GM19238 (cell line): Measurements from ENCODE around the gene C1orf50.
"Not testable (repeated sequence)": the region's sequence is repeated elsewhere in the genome, so short reads cannot be mapped to it uniquely, and the experiment has no call there.

Experiments used
- DNase-seq: peaks from one replicate; pipeline ENCODE4 v3.0.0; 2011; ENCODE audit warnings: low spot score; ENCODE audit not compliant: insufficient read length

C1orf50 gene

DNA sequence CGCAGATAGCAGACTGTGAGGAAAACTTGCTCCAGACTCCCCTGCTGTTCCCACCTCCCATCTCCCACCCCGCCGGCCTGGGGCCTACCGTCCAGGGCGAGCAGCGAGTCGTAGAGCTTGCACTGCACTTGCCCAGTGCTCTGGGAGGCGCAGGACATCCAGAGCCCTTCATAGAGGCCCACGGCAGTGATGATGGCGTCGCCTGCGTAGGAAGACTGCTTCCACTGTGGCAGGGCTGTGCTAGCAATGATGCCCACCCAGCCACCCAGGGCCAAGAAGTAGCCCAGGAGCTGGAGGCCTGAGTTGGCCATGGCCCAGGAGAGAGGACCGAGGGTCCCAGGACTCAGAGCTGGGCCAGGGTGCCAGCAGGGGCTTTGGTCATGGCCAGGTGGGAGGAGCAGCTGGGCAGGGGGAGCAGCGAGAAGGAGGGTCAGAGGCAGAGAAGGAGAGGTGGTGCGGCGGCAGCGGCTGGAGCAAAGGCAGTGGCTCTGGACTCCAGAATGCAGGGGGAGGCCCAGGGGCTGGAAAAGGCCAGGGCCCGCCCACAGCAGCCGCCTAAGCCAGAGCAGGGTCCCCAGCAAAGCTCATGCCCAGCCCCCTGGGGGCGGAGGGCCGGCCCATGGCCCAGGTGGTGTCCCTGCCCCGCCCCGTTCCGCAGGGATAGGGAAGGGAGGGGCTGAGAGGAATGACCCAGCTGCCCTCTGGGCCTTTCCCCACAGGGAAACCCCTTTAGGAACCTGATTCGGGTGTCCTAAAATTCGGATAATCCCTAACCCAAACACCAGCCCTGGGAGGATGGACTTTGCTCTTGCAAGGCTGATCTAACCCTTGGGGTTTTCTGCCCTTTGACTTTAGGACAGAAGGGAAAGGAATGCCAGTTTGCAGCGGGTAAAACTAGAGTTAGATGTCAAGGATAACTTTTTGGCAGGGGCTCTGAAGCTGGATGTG, 27.0 kb upstream of the C1orf50 start, which contains the start of gene CLDN19:
Gene CLDN19 (minus strand): TSS at position 484 of the 948 bp plus-strand sequence. CDS start 173 bp downstream, at position 311.
- no peak for DNase-seq

DNA sequence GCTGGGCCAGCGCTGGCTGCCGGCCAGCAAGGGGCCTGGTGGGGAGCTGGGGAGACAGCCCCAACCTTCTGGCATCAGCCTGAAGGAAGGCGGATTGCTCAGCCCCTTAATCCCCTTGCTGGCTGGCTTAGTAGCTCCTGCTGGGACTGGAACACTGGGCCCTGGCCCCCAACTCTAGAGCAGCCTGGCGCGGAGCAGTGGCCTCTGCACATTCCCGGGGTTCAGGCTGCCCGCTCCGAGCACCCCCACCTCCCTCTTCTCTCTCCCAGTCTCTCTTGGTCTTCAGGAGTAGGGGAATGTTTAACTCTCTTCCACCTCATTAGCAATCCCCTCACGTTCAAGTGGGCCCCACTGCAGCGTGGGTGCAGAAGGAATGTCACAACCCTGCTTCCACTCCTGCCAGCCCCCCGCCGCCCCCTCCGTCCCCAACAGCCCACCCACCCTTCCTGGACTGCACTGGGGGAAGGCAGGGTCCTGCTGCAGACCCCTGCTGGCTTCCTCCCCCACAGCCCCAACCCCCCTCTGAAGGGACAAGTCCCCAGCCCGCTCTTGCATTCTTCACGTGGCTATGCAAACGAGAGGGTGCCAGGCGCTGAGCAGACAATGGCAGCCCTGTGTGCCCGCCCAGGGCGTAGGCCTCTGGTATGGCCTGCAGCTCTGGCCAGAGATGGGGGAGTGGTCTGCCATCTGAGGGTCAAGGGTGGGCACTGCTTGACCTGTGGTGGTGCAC, 26.0 kb upstream of the C1orf50 start:
- no peak for DNase-seq

DNA sequence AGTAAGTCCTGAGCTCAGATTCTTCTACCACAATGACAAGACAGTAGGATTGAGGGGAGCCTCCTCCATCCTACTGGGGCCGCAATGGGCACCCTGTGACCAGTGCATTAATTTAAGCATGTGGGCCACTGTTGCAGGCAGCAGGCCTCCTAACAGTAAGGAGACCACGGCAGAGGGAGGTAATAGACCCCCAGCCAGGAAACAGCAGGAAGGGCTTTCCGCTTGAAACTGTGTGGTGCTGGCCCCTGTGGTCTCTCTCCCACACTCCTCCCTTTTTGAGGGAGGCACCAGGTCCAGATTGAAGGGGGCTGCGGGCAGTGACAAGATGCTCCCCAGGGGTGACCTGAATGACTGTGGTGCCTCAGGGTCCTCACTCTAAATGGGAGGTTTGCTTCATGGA, 25.3 kb upstream of the C1orf50 start:
- no peak for DNase-seq

DNA sequence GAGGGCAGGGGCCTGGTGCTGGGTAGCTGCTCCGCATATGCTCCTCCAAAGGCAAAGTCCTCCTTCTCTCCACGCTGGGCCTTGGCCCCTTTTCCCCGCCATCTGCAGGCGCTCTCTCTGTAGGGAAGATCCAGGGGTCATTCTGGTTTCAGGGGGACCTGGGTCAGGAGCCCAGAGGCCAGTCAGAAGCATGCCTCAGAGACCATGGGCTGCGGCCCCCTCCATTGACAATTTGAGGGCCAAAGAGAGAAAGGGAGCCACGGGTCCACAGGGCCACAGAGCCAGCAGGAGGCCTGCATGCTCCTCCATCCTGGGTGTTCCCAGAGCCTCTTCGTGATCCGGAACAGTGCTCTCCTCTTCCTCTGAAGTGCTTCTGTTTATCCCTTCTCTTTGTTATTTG, 24.9 kb upstream of the C1orf50 start:
- no peak for DNase-seq

DNA sequence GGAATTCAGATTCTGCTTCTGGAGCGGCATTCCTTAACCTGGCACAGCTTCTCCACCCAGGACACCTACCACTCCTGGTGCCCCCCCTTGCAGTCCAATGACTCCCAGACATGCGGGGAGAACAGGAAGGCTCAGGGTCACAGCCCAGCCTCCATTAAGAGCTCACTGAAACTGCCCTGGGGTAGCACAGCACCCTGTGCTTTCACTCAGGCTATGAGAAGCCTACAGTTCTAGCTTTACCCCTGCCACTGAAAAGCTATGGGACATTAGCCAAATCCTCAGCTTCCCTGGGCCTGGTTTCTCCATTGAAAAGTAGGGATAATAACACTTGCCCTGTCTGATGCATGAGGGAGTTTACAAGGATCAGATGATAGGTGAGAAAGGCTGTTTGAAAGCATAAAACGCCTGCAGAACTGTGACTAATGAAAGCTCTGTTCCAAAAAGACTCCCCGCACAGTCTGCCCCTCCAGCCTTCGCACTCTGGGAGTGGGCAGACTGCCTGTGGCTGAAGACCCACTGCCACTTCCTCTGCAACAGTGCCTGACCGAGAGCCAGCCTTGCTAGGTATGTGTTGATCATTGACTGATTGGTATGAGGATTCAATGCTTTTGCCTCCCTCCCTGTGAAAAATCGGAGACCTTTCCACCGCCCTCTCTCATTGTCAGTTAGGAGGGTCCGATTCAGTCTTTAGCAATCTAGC, 24.3 kb upstream of the C1orf50 start:
- no peak for DNase-seq

DNA sequence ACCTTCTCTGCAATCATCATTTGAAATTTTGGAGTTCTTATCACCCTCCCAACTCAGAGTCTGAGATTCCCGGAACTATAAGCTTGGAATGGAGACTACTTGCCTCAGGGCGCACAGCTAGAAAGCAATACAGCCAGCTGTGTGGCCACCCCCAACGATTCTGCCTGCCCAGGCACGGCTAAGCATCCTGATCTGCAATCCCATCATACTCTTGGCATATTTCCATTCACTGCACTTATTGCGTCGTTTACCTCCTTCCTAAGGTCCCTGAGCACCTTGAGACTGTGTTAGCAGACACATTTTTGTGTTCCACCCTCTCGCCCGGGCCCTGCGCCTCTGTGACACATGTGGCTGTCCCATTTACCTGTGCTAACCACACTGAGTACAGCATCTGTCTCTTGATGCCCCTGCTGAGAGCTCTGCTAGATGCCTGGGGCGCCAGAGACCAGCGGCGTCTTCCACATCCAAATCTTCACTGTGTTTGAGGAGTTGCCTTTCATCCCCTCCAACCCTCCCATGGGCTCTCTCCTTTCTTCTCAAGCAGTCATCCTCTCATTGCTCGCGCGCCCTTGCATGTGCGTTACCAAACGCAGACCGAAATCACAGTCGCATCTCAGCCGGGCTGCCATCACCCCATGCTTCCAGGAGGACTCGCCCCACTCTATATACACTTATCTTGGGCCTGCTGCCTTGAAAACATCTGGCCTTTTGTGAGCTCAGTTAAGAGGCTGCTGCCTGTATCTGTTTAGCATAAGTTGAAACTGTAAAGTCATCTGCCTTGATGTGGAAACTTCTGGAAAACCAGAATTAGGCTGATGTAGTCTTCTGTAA, 23.5 kb upstream of the C1orf50 start:
- no peak for DNase-seq

DNA sequence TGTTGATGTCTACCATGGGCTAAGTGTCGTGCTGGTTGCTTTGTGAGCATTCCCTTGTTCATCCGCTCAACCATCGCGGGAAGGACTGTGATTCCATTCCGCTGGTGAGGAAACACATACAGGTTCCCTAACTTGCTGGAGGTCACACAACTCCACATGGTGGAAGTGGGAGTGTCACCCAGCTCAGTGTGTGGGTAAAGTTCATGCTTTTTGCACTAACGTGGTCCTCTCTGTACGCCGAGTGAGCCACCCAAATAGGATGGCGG, 23.0 kb upstream of the C1orf50 start:
- DNase-seq, result no peak

DNA sequence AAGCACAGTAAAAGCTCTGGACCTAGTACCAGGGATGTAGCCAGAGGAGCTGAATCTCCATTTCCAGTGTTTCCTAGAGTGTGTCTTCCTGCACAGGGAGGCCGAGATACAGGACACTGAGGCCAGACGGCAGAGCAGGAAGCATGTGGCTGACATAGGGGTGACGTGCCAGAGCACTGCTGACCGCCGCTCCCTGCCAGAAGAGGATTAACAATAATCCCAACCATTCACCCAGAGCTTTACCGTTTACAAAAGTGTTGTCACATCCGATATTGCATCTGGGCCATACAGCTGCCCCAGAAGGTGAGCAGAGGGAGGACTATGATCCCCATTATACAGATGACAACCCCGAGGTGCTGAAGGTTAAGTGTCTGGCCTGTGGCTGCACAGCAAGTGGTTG, 21.2 kb upstream of the C1orf50 start:
- no peak for DNase-seq

DNA sequence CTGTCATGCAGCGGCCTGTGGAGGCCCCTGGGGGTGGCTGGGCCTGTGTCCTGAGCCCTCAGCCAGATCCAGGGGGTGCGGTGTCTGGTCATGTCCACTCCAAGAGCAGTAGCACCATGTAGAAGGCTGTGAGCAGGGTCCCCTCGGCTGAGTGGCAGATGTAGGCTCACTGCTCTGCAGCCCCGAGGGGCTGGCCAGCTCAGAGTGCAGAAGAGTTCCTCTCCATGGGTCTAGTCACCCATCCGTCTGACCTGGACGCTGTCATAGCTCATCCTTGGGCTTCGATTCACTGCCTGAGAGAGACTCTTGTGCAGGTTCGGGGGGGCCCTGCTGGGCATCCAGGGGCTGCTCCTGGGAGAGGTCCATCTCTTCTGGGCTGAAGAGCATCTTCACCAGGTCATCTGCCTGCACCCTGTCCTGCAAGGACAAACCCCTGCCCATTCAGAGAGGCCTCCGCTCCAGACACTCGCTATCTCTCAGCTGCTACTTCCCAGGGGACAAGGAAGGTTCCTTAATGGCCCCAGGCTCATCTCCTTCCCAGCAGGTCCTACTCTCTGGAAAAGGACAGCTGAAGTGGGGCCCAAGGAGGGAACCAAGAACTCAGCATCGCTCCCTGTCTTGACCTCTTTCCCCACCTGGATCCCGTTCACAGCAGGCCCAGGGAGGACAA, 20.5 kb upstream of the C1orf50 start:
- no peak for DNase-seq

DNA sequence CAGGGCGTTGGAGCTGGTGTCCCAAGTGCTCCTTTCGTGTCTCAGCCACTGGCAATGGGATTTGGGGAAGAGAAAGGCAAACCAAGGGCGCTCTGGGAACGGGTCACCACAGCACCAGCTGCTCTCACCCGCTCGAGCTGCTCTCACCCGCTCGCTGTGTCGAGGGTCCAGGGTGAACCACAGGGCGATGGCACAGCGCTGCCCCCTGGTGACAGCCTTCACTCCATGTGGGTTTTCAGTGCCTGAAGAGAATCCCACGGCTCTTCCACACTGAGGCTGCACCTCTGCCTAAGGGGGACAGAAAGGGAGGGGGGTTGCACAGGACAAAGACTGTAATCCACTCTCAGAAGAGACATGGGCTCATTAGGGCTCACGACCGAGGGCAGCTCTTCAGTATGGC, 19.9 kb upstream of the C1orf50 start:
- peak; percentile 48 for DNase-seq

DNA sequence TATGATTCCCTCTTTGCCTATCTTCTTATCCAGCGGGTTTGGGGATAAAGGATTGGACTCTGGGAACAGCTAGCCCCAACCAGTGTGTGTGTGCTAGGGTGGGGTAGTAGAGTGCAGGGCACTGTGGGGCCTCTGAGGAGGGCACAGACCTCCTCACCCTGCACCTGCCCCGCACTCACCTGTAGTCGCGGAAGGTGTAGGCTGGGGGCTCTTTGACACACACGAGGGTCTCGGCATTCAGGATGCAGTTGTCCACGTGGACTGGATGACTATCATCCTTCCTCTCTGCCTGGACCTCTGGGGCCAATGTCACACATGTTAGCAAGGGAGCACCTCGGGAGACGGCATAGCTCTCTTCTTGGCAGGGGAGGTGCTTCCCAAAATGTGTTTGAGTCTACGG, 19.0 kb upstream of the C1orf50 start:
- no peak for DNase-seq

DNA sequence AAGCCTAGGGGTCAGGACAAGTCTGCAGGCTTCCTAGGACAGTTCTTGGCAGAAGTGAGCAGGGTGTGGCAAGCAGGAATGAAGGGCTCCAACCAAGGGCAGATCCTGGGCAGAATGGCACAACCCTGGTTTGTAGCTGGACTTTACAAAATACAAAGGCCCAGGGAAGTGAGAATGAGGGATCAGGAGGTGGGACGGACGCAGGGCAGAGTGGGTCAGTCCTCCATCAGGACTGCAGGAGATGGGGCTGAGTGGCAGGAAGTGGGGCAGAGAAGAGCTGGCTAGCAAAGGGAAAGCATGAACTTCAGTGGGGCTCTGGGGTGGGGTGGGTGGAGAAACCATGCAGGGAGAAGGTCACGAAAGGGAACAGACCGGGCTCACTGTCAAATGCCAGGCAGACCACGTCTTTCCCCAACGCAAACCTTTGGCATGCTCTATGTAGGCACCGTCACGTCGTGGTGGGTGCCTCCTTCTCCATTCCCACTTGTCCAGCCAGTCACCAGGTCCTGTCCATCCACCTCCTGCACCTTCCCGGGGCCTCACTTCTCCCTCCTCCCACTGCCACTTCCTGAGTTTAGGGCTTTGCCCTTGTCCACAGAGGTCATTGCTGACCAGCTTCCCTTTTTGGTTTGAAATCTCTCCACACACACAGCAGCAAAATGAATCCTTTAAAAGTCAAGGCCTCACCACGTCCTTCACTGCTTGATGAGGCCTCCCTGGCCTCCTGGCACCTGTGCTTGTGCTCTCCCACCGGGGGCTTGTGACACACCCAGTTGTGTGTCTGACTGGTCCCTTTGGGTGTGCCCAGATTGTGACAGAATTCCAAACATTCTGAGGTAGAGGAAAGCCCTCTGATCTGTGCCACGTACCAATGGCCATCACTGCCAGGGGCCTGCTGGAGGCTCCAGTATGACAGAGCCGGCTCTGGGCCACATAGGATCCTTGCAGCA, 18.3 kb upstream of the C1orf50 start:
- DNase-seq, result no peak

DNA sequence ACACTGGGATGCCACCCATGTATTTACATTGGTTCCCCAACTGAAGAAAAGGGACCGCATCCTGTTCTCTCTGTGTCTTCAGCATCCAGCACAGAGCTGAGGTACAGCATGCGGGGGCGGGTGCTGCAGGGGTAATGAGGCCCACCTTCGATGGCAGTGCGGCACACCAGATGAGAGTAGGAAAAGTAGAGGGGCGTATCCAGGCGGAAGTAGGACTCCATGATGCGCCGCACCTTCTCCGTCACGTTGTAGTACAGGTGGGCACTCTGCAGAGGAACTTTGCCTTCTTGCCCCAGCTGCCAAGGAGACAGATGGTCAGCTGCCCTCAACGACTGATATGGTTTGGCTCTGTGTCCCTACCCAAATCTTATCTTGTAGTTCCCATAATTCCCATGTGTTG, 17.0 kb upstream of the C1orf50 start:
- DNase-seq, result no peak

DNA sequence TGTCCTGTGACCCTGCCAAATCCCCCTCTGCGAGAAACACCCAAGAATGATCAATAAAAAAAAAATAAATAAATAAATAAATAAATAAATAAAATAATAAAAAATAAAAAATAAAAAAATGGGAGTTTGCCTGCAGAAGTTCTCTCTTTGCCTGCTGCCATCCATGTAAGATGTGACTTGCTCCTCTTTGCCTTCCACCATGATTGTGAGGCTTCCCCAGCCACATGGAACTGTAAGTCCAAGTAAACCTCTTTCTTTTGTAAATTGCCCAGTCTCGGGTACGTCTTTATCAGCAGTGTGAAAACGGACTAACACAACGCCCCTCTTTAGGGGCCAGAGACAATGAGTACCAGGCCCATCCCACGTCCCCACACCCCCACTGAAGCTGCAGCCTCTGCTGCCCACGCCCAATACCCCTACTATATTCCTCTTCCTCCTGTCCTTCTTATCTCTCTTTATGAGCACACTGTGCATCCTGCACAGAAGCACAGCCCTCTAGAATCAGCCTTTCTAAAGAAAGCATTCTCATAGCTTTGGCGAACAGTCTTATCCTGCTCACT, 15.5 kb upstream of the C1orf50 start:
- DNase-seq, result not testable (repeated sequence)

DNA sequence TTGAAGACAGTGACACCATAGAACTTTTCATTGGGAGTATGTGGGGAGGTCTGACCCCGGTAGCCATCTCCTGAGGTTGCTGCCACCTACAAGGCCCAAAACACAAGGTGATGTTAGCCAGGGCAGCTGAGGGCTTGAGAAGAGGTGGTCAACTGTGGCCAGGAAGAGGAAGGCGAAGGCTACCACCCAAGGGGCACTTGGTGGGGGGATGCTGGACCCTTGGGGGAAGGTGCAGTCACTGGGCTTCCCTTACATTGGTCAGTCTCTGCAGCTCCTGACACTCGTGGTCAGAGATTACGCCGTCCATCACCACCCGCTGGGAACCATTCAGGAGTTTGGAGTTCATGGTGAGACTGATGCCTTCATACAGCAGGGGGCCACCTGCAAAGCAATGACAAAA, 14.8 kb upstream of the C1orf50 start:
- no peak for DNase-seq

DNA sequence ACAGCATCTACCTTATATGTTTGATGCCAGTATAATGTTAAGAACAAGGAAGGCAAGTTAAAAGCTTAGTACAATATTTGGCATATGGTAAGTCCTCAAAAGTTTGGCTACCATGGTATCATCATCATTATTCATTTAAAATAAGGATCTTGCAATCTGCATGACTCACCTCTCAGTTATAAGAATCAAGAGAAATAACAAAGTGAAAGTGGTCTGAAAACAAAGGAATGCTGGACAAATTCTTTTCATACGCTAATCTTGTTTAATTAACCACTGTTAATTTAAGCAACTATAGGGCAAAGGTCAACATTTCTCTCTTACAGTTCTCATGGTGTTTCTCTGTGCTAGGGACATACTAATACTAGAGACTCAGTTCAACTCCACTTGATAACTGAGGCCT, 14.0 kb upstream of the C1orf50 start:
- DNase-seq, result no peak

DNA sequence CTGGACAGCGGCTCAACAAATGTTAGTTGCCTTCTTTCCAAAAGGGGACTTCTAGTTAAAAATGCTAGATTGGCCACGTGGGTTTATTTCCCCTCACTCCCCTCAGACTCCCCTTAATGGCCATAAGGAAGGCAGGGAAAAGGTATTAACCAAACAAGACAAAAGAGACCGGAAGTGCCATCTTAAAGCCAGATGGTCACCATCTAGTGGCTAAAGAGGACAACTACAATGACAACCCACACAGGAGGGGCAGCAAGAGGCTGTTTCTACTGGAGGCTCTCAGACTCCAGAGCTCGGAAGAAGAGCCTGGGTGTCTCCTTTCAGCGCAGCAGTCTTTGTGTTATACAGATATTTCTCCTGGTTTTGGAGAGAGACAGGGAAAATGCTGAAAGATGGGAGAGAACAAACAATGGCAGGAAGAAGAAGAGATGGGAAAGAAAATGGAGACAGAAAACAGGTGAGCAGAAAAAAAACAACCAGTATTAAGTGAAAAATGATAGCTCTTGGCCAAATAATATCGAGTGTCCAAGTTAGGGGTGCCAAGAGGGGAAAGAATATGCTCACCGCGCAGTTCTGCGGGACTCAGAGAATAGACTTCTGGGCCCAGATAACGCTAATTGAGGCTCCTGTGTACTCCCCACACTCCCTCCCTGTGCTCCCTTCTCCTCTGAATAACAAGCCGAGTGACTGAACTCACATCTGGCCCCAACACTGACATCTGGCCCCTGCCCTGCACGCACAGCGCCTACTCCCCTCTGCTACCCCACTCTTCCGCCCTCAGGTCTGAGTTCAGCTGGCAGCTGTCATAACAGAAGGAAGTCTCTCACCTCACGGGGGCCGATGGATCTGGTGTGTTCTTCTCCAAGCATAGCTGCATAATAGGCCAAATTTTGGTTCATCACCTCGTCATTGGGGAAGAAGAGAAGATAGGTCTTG, 9.8 kb upstream of the C1orf50 start:
- peak; percentile 61 for DNase-seq

DNA sequence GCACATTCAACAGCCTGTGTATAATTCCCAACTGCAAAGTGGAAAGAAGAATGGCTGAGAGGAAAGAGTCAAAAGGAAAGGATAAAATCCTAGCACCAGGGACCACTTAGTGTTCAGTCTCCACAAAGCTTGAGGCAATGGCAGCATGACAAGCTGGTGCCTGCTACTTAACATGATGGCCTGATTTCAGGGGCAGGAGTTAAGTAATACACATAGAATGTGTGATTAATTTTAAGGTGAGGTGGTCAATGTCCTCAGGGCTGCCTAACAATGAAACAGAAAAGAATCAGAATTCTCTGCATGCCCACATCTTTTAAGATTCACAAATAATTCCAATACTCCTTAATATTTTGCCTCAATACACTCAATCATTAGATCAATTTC, 9.2 kb upstream of the C1orf50 start:
- DNase-seq, result no peak
